Upper lobe of right lung (tissue), 1 donor: ENCODE measurements around the gene AQP3. TPM values are rescaled to one million over a fixed set of nuclear protein-coding genes. Genes with fewer than 3 reads are reported as not detected.

ENCODE experiments used
- ATAC-seq: fragments of 200-7000 bp; cut with Tn5 transposase; one replicate; pipeline ENCODE4 v1.9.1; 2020; ENCODE audit warnings: mild to moderate bottlenecking, moderate library complexity
- DNase-seq: peaks from one replicate; pipeline ENCODE4 v3.0.0-alpha.2; 2020
- H3K27ac ChIP-seq: fragments of 200-600 bp; one replicate; pipeline ENCODE4 v1.8.0; 2022
- H3K27me3 ChIP-seq: fragments of 200-600 bp; one replicate; pipeline ENCODE4 v1.8.0; 2022; ENCODE audit warnings: mild to moderate bottlenecking
- H3K36me3 ChIP-seq: fragments of 200-600 bp; one replicate; pipeline ENCODE4 v1.8.0; 2022
- H3K4me1 ChIP-seq: fragments of 200-600 bp; one replicate; pipeline ENCODE4 v1.8.0; 2022
- H3K4me3 ChIP-seq: fragments of 200-600 bp; one replicate; pipeline ENCODE4 v1.8.0; 2022; ENCODE audit warnings: mild to moderate bottlenecking
- H3K9me3 ChIP-seq: fragments of 200-600 bp; one replicate; pipeline ENCODE4 v1.8.0; 2022
- CTCF ChIP-seq: fragments of 200-600 bp; IDR thresholded peaks from one replicate; pipeline ENCODE4 v1.8.0; 2022; ENCODE audit warnings: antibody characterized with exemption
- intact Hi-C: fragments of 100-400 bp; cut with DNase I; formaldehyde crosslinking; loops from one replicate; pipeline ENCODE4 v1.11.0; 2022
- total RNA-seq: library from RNA; stranded (reverse); fragmentation: NEBNext Ultra II Directional; extraction: Animal tissue kit (Norgen Biotek cat#: 25700); gene quantifications from one replicate; pipeline ENCODE4 v1.2.1, GENCODE V29; 2021
- donor health status: DM: no; HTN: yes; CAD: no; lungs with severe emphysema.

Gene AQP3
- total RNA-seq, 1 donor from 2014 or later: 352 TPM

DNA sequence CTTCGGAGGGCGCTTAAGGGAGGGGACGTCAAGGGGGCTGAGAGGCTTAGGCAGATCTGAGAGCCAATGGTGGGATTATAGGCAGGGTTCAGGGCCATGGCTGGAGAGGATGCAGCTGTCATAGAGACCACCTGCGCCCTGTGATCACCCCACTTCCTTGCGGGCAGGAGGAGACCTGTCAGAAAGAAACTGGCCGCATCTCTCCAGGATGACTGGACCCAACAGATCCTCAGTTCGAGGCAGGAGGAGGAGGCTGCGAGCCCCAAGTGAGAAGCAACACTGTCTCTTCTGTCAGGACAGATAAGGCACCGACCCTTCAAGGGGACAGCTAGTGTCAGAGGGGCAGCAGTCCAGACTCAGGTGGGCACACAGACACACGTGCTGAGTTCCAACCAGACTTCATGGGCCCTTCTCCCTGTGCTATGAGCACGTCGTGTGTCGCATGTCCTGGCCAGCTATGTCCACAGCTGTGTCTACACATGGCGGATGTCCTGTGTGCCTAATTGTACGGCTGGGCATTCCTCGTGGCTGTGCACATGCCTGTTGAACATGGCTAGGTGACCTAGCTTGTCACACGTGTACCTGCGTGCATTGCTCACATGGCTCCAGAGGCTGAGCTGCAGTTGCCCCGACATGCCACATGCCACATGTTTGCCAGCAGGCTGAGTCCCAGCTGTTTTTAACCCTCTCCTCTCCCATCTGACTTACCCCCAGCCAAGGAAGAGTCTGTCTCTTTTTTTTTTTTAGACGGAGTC lies 583 bp upstream of the AQP3 start:
- H3K4me3 ChIP-seq: peak overlapping the region; percentile 72
- intact Hi-C loops: no loop called here
- TF ChIP-seq CTCF: no peak
- peaks cover 3% of the 10 kb centered on the region for H3K36me3 ChIP-seq
- ATAC-seq (no peak), DNase-seq (no peak)
- peak overlapping the region; percentile 83 for H3K27ac ChIP-seq
- H3K27me3 ChIP-seq: no peaks in the 10 kb centered on the region
- no peaks in the 10 kb centered on the region for H3K9me3 ChIP-seq
- peaks cover 18% of the 10 kb centered on the region for H3K4me1 ChIP-seq

GRCh38 chr9:33446240-33446945 lies 1.0 kb downstream of the AQP3 start:
- no peak for TF ChIP-seq CTCF
- H3K36me3 ChIP-seq: peaks cover 11% of the 10 kb centered on the region
- intact Hi-C loops: no loop called here
- no peaks in the 10 kb centered on the region for H3K27me3 ChIP-seq
- peak; percentile 51 for ATAC-seq
- H3K27ac ChIP-seq: peak overlapping the region; percentile 83
- H3K4me1 ChIP-seq: peaks cover 18% of the 10 kb centered on the region
- H3K4me3 ChIP-seq: peak overlapping the region; percentile 72
- DNase-seq: no peak
- H3K9me3 ChIP-seq: no peaks in the 10 kb centered on the region

GRCh38 chr9:33445389-33446239 lies 1.8 kb downstream of the AQP3 start:
- peak overlapping the region; percentile 72 for H3K4me3 ChIP-seq
- intact Hi-C loops: no loop called here
- ATAC-seq (peak; percentile 37), DNase-seq (peak; percentile 87)
- H3K36me3 ChIP-seq: peaks cover 11% of the 10 kb centered on the region
- no peak for TF ChIP-seq CTCF
- no peaks in the 10 kb centered on the region for H3K9me3 ChIP-seq
- peaks cover 18% of the 10 kb centered on the region for H3K4me1 ChIP-seq
- peak overlapping the region; percentile 83 for H3K27ac ChIP-seq
- H3K27me3 ChIP-seq: no peaks in the 10 kb centered on the region

GRCh38 chr9:33443464-33444154 lies 3.8 kb downstream of the AQP3 start:
- H3K4me3 ChIP-seq: peak overlapping the region; percentile 72
- no peak for TF ChIP-seq CTCF
- H3K4me1 ChIP-seq: peaks cover 18% of the 10 kb centered on the region
- ATAC-seq (no peak), DNase-seq (no peak)
- no peaks in the 10 kb centered on the region for H3K9me3 ChIP-seq
- no peaks in the 10 kb centered on the region for H3K27me3 ChIP-seq
- no peak overlapping the region for H3K27ac ChIP-seq
- peaks cover 11% of the 10 kb centered on the region for H3K36me3 ChIP-seq
- intact Hi-C loops: no loop called here

- peaks cover 11% of the 10 kb centered on the region for H3K36me3 ChIP-seq
- H3K9me3 ChIP-seq: no peaks in the 10 kb centered on the region
- no peak for TF ChIP-seq CTCF
- DNase-seq (peak; percentile 77), ATAC-seq (peak; percentile 1)
- H3K27ac ChIP-seq: no peak overlapping the region
- peak overlapping the region; percentile 19 for H3K4me3 ChIP-seq
- intact Hi-C loops: no loop called here
- H3K4me1 ChIP-seq: peaks cover 17% of the 10 kb centered on the region
- no peaks in the 10 kb centered on the region for H3K27me3 ChIP-seq
Observed at GRCh38 chr9:33443047-33443446, 4.3 kb downstream of the AQP3 start.
